Activated CD8-positive, alpha-beta memory T cell treated with anti-CD3 and anti-CD28 coated beads, Interleukin-2, amount 10 ng/mL, durations not matched to agents 7 days and 5 days (primary cell): ENCODE data around the gene ZNF275. TPM values are rescaled to one million over a fixed set of nuclear protein-coding genes. Genes with fewer than 3 reads are reported as not detected.
"Not testable (repeated sequence)": the region's sequence is repeated elsewhere in the genome, so short reads cannot be mapped to it uniquely, and the experiment has no call there.

ENCODE experiments used
- ATAC-seq: fragments of 150-1000 bp; cut with Tn5 transposase; one replicate; pipeline ENCODE4 v1.10.0; 2021; ENCODE audit warnings: moderate library complexity
- CTCF ChIA-PET: fragments of 350-600 bp; sonication (Branson Sonifier 250); formaldehyde crosslinking; loops from one replicate; lab custom pipeline; 2021; ENCODE audit warnings: antibody characterized with exemption; lab: Charles Lee
- DNase-seq: peaks from one replicate; pipeline ENCODE4 v3.0.0-alpha.2; 2020
- H3K27ac Mint-ChIP-seq: one replicate; pipeline ENCODE4 v1.8.0; 2021; ENCODE audit warnings: mild to moderate bottlenecking, mixed read lengths
- H3K27me3 Mint-ChIP-seq: one replicate; pipeline ENCODE4 v1.8.0; 2021; ENCODE audit warnings: mixed read lengths
- H3K36me3 Mint-ChIP-seq: one replicate; pipeline ENCODE4 v1.8.0; 2021; ENCODE audit warnings: mild to moderate bottlenecking, mixed read lengths
- H3K4me1 Mint-ChIP-seq: one replicate; pipeline ENCODE4 v1.8.0; 2021; ENCODE audit warnings: mixed read lengths
- H3K4me3 Mint-ChIP-seq: one replicate; pipeline ENCODE4 v1.8.0; 2021; ENCODE audit warnings: mild to moderate bottlenecking, moderate library complexity, mixed read lengths
- H3K9me3 Mint-ChIP-seq: one replicate; pipeline ENCODE4 v1.8.0; 2022; ENCODE audit warnings: low read depth, mixed read lengths
- total RNA-seq, 2 experiments: library from RNA; stranded (reverse); gene quantifications; one replicate each; pipeline ENCODE4 v1.2.3, GENCODE V29; 2021

ZNF275 gene
- total RNA-seq, 2 experiments from 2014 or later: 11.8 to 11.9 TPM

GRCh38 chrX:153379508-153379907 lies 45.6 kb downstream of the ZNF275 start:
- Mint-ChIP-seq H3K36me3 (no peaks in the 10 kb centered on the region), H3K27me3 (peaks cover 2% of the 10 kb centered on the region), H3K9me3 (no peaks in the 10 kb centered on the region), H3K27ac (no peak overlapping the region), H3K4me1 (no peaks in the 10 kb centered on the region), H3K4me3 (no peak overlapping the region)
- ATAC-seq: no peak
- CTCF ChIA-PET: no interaction called here
- no peak for DNase-seq

- Mint-ChIP-seq H3K4me1 (no peaks in the 10 kb centered on the region), H3K9me3 (no peaks in the 10 kb centered on the region)
These were observed 46.1 kb downstream of the ZNF275 start for GRCh38 chrX:153379971-153380581.

GRCh38 chrX:153380691-153381090 lies 46.7 kb downstream of the ZNF275 start:
- Mint-ChIP-seq H3K36me3 (no peaks in the 10 kb centered on the region), H3K9me3 (no peaks in the 10 kb centered on the region), H3K4me1 (no peaks in the 10 kb centered on the region), H3K27ac (no peak overlapping the region), H3K4me3 (no peak overlapping the region), H3K27me3 (peaks cover 2% of the 10 kb centered on the region)
- ATAC-seq (no peak), DNase-seq (no peak)
- CTCF ChIA-PET: no interaction called here

More at GRCh38 chrX:153379971-153380581, 46.1 kb downstream of the ZNF275 start:
- Mint-ChIP-seq H3K4me3 (no peak overlapping the region), H3K27ac (no peak overlapping the region), H3K27me3 (peaks cover 2% of the 10 kb centered on the region), H3K36me3 (no peaks in the 10 kb centered on the region)
- ATAC-seq (no peak), DNase-seq (no peak)
- CTCF ChIA-PET: no interaction called here

GRCh38 chrX:153381684-153382532 lies 48.0 kb downstream of the ZNF275 start:
- Mint-ChIP-seq H3K27me3 (peaks cover 2% of the 10 kb centered on the region), H3K4me1 (no peaks in the 10 kb centered on the region), H3K4me3 (no peak overlapping the region), H3K9me3 (no peaks in the 10 kb centered on the region), H3K27ac (no peak overlapping the region), H3K36me3 (no peaks in the 10 kb centered on the region)
- CTCF ChIA-PET: interaction anchor here (1.3 kb wide), 1 partner anchor 349 kb away, joined by 5 read pairs; no protein-coding TSS in a partner anchor
- ATAC-seq (peak; percentile 80), DNase-seq (peak; percentile 68)

- no peaks in the 10 kb centered on the region for H3K27me3 Mint-ChIP-seq
- no peak for ATAC-seq
- H3K9me3 Mint-ChIP-seq: no peaks in the 10 kb centered on the region
- DNase-seq: no peak
- no peaks in the 10 kb centered on the region for H3K4me1 Mint-ChIP-seq
- H3K4me3 Mint-ChIP-seq: no peak overlapping the region
- H3K27ac Mint-ChIP-seq: no peak overlapping the region
- no peaks in the 10 kb centered on the region for H3K36me3 Mint-ChIP-seq
- CTCF ChIA-PET: interaction anchor here (1.3 kb wide), 1 partner anchor 350 kb away, joined by 5 read pairs; no protein-coding TSS in a partner anchor
These were observed 48.9 kb downstream of the ZNF275 start for GRCh38 chrX:153382563-153383482.

- no peaks in the 10 kb centered on the region for H3K4me1 Mint-ChIP-seq
- DNase-seq: no peak
These were observed 50.4 kb downstream of the ZNF275 start for GRCh38 chrX:153384390-153384789.

GRCh38 chrX:153384973-153385372 lies 51.0 kb downstream of the ZNF275 start:
- H3K27me3 Mint-ChIP-seq, DNase-seq, CTCF ChIA-PET, H3K36me3 Mint-ChIP-seq, ATAC-seq, H3K4me3 Mint-ChIP-seq, H3K4me1 Mint-ChIP-seq, H3K27ac Mint-ChIP-seq, H3K9me3 Mint-ChIP-seq: not testable (repeated sequence)

More at GRCh38 chrX:153384390-153384789, 50.4 kb downstream of the ZNF275 start:
- ATAC-seq: no peak
- Mint-ChIP-seq H3K27me3 (no peaks in the 10 kb centered on the region), H3K9me3 (no peaks in the 10 kb centered on the region), H3K4me3 (no peak overlapping the region), H3K36me3 (no peaks in the 10 kb centered on the region), H3K27ac (no peak overlapping the region)
- CTCF ChIA-PET: no interaction called here

GRCh38 chrX:153386097-153386496 lies 52.1 kb downstream of the ZNF275 start:
- Mint-ChIP-seq H3K27ac (no peak overlapping the region), H3K27me3 (no peaks in the 10 kb centered on the region), H3K4me3 (no peak overlapping the region), H3K9me3 (no peaks in the 10 kb centered on the region), H3K4me1 (no peaks in the 10 kb centered on the region), H3K36me3 (no peaks in the 10 kb centered on the region)
- CTCF ChIA-PET: no interaction called here
- no peak for ATAC-seq
- no peak for DNase-seq

GRCh38 chrX:153387345-153387744 lies 53.4 kb downstream of the ZNF275 start:
- Mint-ChIP-seq H3K4me1 (no peaks in the 10 kb centered on the region), H3K36me3 (no peaks in the 10 kb centered on the region), H3K27me3 (no peaks in the 10 kb centered on the region), H3K27ac (no peak overlapping the region), H3K9me3 (no peaks in the 10 kb centered on the region), H3K4me3 (no peak overlapping the region)
- DNase-seq: no peak
- CTCF ChIA-PET: no interaction called here
- no peak for ATAC-seq

- CTCF ChIA-PET: interaction anchor here (1.0 kb wide), 1 partner anchor 11 kb away, joined by 3 read pairs; no protein-coding TSS in a partner anchor
- Mint-ChIP-seq H3K4me3 (no peak overlapping the region), H3K27ac (no peak overlapping the region), H3K27me3 (no peaks in the 10 kb centered on the region), H3K9me3 (no peaks in the 10 kb centered on the region), H3K36me3 (no peaks in the 10 kb centered on the region), H3K4me1 (no peaks in the 10 kb centered on the region)
- DNase-seq (no peak), ATAC-seq (no peak)
These were observed 54.2 kb downstream of the ZNF275 start for GRCh38 chrX:153387987-153388721.

GRCh38 chrX:153388722-153389459 lies 54.9 kb downstream of the ZNF275 start:
- peak; percentile 51 for ATAC-seq
- CTCF ChIA-PET: interaction anchor here (1.0 kb wide), 1 partner anchor 10 kb away, joined by 3 read pairs; no protein-coding TSS in a partner anchor
- H3K4me3 Mint-ChIP-seq: no peak overlapping the region

GRCh38 chrX:153389460-153389768 lies 55.5 kb downstream of the ZNF275 start:
- not testable (repeated sequence) for ATAC-seq, DNase-seq, H3K27ac Mint-ChIP-seq, H3K36me3 Mint-ChIP-seq, H3K27me3 Mint-ChIP-seq, H3K4me1 Mint-ChIP-seq, H3K9me3 Mint-ChIP-seq, H3K4me3 Mint-ChIP-seq
- CTCF ChIA-PET: interaction anchor here (1.0 kb wide), 1 partner anchor 10 kb away, joined by 3 read pairs; no protein-coding TSS in a partner anchor

More at GRCh38 chrX:153388722-153389459, 54.9 kb downstream of the ZNF275 start:
- no peaks in the 10 kb centered on the region for H3K36me3 Mint-ChIP-seq
- DNase-seq: no peak
- H3K9me3 Mint-ChIP-seq: no peaks in the 10 kb centered on the region
- no peaks in the 10 kb centered on the region for H3K27me3 Mint-ChIP-seq
- no peak overlapping the region for H3K27ac Mint-ChIP-seq
- no peaks in the 10 kb centered on the region for H3K4me1 Mint-ChIP-seq
